Activated CD4-positive, alpha-beta memory T cell treated with anti-CD3 and anti-CD28 coated beads for 36 hours (primary cell): Measurements from ENCODE around the gene CSKMT. TPM values are rescaled to one million over a fixed set of nuclear protein-coding genes. Genes with fewer than 3 reads are reported as not detected.
"Not testable (repeated sequence)": the region's sequence is repeated elsewhere in the genome, so short reads cannot be mapped to it uniquely, and the experiment has no call there.

Experiments
- CTCF ChIA-PET: fragments of 350-600 bp; sonication (Branson Sonifier 250); formaldehyde crosslinking; loops from one replicate; lab custom pipeline; 2021; ENCODE audit warnings: antibody characterized with exemption, inconsistent platforms; lab: Charles Lee
- POLR2A ChIA-PET: fragments of 350-600 bp; sonication (Branson Sonifier 250); formaldehyde crosslinking; loops from one replicate; lab custom pipeline; 2021; ENCODE audit warnings: antibody characterized with exemption; lab: Charles Lee
- DNase-seq: peaks from one replicate; pipeline ENCODE4 v3.0.0-alpha.2; 2020
- H3K27ac Mint-ChIP-seq: one replicate; pipeline ENCODE4 v1.8.0; 2021; ENCODE audit warnings: mixed read lengths
- H3K27me3 Mint-ChIP-seq: one replicate; pipeline ENCODE4 v1.8.0; 2021; ENCODE audit warnings: mixed read lengths
- H3K36me3 Mint-ChIP-seq: one replicate; pipeline ENCODE4 v1.8.0; 2021; ENCODE audit warnings: mixed read lengths
- H3K4me1 Mint-ChIP-seq: one replicate; pipeline ENCODE4 v1.8.0; 2021; ENCODE audit warnings: low read depth, mixed read lengths
- H3K4me3 Mint-ChIP-seq: one replicate; pipeline ENCODE4 v1.8.0; 2021; ENCODE audit warnings: mild to moderate bottlenecking, mixed read lengths
- H3K9me3 Mint-ChIP-seq: one replicate; pipeline ENCODE4 v1.8.0; 2021; ENCODE audit warnings: mixed read lengths
- intact Hi-C: fragments of 100-400 bp; cut with micrococcal nuclease; formaldehyde crosslinking; loops from one replicate; pipeline ENCODE4 v1.15.1; 2023
- total RNA-seq, 2 experiments: library from RNA; stranded (reverse); gene quantifications; one replicate each; pipeline ENCODE4 v1.2.3, GENCODE V29; 2021

CSKMT gene
- total RNA-seq, 2 experiments from 2014 or later: 27.7 to 33.9 TPM

- H3K27ac Mint-ChIP-seq, DNase-seq, H3K4me3 Mint-ChIP-seq, H3K9me3 Mint-ChIP-seq, H3K27me3 Mint-ChIP-seq, CTCF ChIA-PET: not testable (repeated sequence)
- Mint-ChIP-seq H3K4me1 (peaks cover 45% of the 10 kb centered on the region), H3K36me3 (peaks cover 34% of the 10 kb centered on the region)
- intact Hi-C loops: loop anchor here (10.0 kb wide), 1 partner anchor 251 kb away; no protein-coding TSS in a partner anchor
- POLR2A ChIA-PET: interaction anchor here (0.6 to 4.3 kb wide), 2 partner anchors 10 to 34 kb away, joined by 3 to 24 read pairs; partner anchors contain the start of genes C11orf98 and CSKMT
Measured at GRCh38 chr11:62675415-62675814, 10.3 kb downstream of the CSKMT start.

- POLR2A ChIA-PET: interaction anchor here (1.5 to 4.3 kb wide), 2 partner anchors 11 to 23 kb away, joined by 4 to 24 read pairs; partner anchors contain the start of genes C11orf98, CSKMT and INTS5
- peaks cover 26% of the 10 kb centered on the region for H3K36me3 Mint-ChIP-seq
Measured at GRCh38 chr11:62676698-62677097, 11.6 kb downstream of the CSKMT start.

GRCh38 chr11:62677156-62677555 is 12.0 kb downstream of the CSKMT start:
- H3K36me3 Mint-ChIP-seq: peaks cover 23% of the 10 kb centered on the region
- H3K4me1 Mint-ChIP-seq: peaks cover 49% of the 10 kb centered on the region
- no peaks in the 10 kb centered on the region for H3K9me3 Mint-ChIP-seq
- no peaks in the 10 kb centered on the region for H3K27me3 Mint-ChIP-seq
- ChIA-PET POLR2A (interaction anchor here (1.5 to 4.3 kb wide), 2 partner anchors 12 to 24 kb away, joined by 4 to 24 read pairs; partner anchors contain the start of genes C11orf98, CSKMT and INTS5), CTCF (interaction anchor here (0.6 to 1.5 kb wide), 3 partner anchors 17 to 310 kb away, joined by 3 to 4 read pairs (median 4); no protein-coding TSS in a partner anchor)
- intact Hi-C loops: loop anchor here (10.0 kb wide), 1 partner anchor 252 kb away; no protein-coding TSS in a partner anchor
- no peak overlapping the region for H3K27ac Mint-ChIP-seq
- no peak for DNase-seq
- H3K4me3 Mint-ChIP-seq: peak overlapping the region; percentile 86

More at GRCh38 chr11:62676698-62677097, 11.6 kb downstream of the CSKMT start:
- Mint-ChIP-seq H3K4me1 (peaks cover 50% of the 10 kb centered on the region), H3K27me3 (no peaks in the 10 kb centered on the region), H3K9me3 (no peaks in the 10 kb centered on the region), H3K27ac (no peak overlapping the region), H3K4me3 (no peak overlapping the region)
- intact Hi-C loops: loop anchor here (10.0 kb wide), 1 partner anchor 252 kb away; no protein-coding TSS in a partner anchor
- CTCF ChIA-PET: interaction anchor here (1.0 to 1.5 kb wide), 2 partner anchors 17 to 19 kb away, joined by 4 read pairs; no protein-coding TSS in a partner anchor
- DNase-seq: no peak

GRCh38 chr11:62677714-62678113 is 12.6 kb downstream of the CSKMT start:
- Mint-ChIP-seq H3K27me3 (no peaks in the 10 kb centered on the region), H3K4me3 (peak overlapping the region; percentile 86), H3K36me3 (peaks cover 20% of the 10 kb centered on the region), H3K27ac (peak overlapping the region; percentile 90), H3K4me1 (peaks cover 43% of the 10 kb centered on the region), H3K9me3 (no peaks in the 10 kb centered on the region)
- CTCF ChIA-PET: interaction anchor here (0.6 to 1.0 kb wide), 2 partner anchors 16 to 310 kb away, joined by 3 to 4 read pairs; no protein-coding TSS in a partner anchor
- no peak for DNase-seq
- POLR2A ChIA-PET: interaction anchor here (1.5 kb wide), 1 partner anchor 24 kb away, joined by 4 read pairs; the partner anchor contains the start of gene INTS5
- intact Hi-C loops: loop anchor here (10.0 kb wide), 1 partner anchor 253 kb away; no protein-coding TSS in a partner anchor

- intact Hi-C loops: loop anchor here (10.0 kb wide), 1 partner anchor 254 kb away; no protein-coding TSS in a partner anchor
- Mint-ChIP-seq H3K9me3 (no peaks in the 10 kb centered on the region), H3K36me3 (peaks cover 18% of the 10 kb centered on the region), H3K27ac (peak overlapping the region; percentile 90), H3K27me3 (no peaks in the 10 kb centered on the region), H3K4me1 (peaks cover 36% of the 10 kb centered on the region), H3K4me3 (peak overlapping the region; percentile 86)
- ChIA-PET CTCF (interaction anchor here (1.0 to 2.9 kb wide), 3 partner anchors 16 to 254 kb away, joined by 3 to 14 read pairs (median 5); partner anchors contain the start of gene TUT1), POLR2A (interaction anchor here (0.6 to 1.4 kb wide), 2 partner anchors 13 to 182 kb away, joined by 3 to 14 read pairs; partner anchors contain the start of genes C11orf98 and CSKMT)
- no peak for DNase-seq
Measured at GRCh38 chr11:62678433-62678769, 13.3 kb downstream of the CSKMT start.

- H3K4me1 Mint-ChIP-seq: peaks cover 35% of the 10 kb centered on the region
- POLR2A ChIA-PET: interaction anchor here (0.6 to 1.4 kb wide), 2 partner anchors 14 to 181 kb away, joined by 3 to 14 read pairs; partner anchors contain the start of genes C11orf98 and CSKMT
- intact Hi-C loops: loop anchor here (1.0 to 10.0 kb wide), 2 partner anchors 8 to 254 kb away; partner anchors contain the start of gene UQCC3
Measured at GRCh38 chr11:62678770-62679696, 13.9 kb downstream of the CSKMT start, which contains the start of gene UBXN1. Gene UBXN1 (minus strand): TSS chr11:62679073. CDS start chr11:62678923, 150 bp downstream.

GRCh38 chr11:62680825-62681240 is 15.7 kb downstream of the CSKMT start:
- POLR2A ChIA-PET: interaction anchor here (0.6 to 2.2 kb wide), 8 partner anchors 9 to 196 kb away, joined by 3 to 11 read pairs (median 4); partner anchors contain the start of genes HNRNPUL2, INTS5, LBHD1 and TTC9C
- peak; percentile 57 for DNase-seq
- Mint-ChIP-seq H3K36me3 (peaks cover 14% of the 10 kb centered on the region), H3K27ac (peak overlapping the region; percentile 60), H3K4me3 (no peak overlapping the region), H3K27me3 (no peaks in the 10 kb centered on the region), H3K9me3 (no peaks in the 10 kb centered on the region), H3K4me1 (peaks cover 31% of the 10 kb centered on the region)
- intact Hi-C loops: loop anchor here (1.0 kb wide), 1 partner anchor 88 kb away; no protein-coding TSS in a partner anchor
- CTCF ChIA-PET: interaction anchor here (0.7 to 3.4 kb wide), 16 partner anchors 9 to 710 kb away, joined by 3 to 32 read pairs (median 4); partner anchors contain the start of genes C11orf98, CSKMT, LRRN4CL and POLR2G

More at GRCh38 chr11:62678770-62679696, 13.9 kb downstream of the CSKMT start, which contains the start of gene UBXN1:
- no peaks in the 10 kb centered on the region for H3K27me3 Mint-ChIP-seq
- peak within 1 kb of the TSS; percentile 86 for H3K4me3 Mint-ChIP-seq
- no peaks in the 10 kb centered on the region for H3K9me3 Mint-ChIP-seq
- peak; percentile 94 for DNase-seq
- H3K36me3 Mint-ChIP-seq: peaks cover 18% of the 10 kb centered on the region
- H3K27ac Mint-ChIP-seq: peak within 1 kb of the TSS; percentile 90
- CTCF ChIA-PET: interaction anchor here (1.0 to 3.4 kb wide), 6 partner anchors 14 to 255 kb away, joined by 3 to 32 read pairs (median 14); partner anchors contain the start of genes C11orf98, CSKMT, TMEM179B and TUT1

- POLR2A ChIA-PET: no interaction called here
- Mint-ChIP-seq H3K27ac (no peak overlapping the region), H3K9me3 (no peaks in the 10 kb centered on the region), H3K4me3 (no peak overlapping the region), H3K36me3 (peaks cover 4% of the 10 kb centered on the region), H3K4me1 (peaks cover 19% of the 10 kb centered on the region), H3K27me3 (peaks cover 3% of the 10 kb centered on the region)
- CTCF ChIA-PET: interaction anchor here (3.2 kb wide), 1 partner anchor 12 kb away, joined by 32 read pairs; no protein-coding TSS in a partner anchor
- DNase-seq: no peak
- intact Hi-C loops: no loop called here
Measured at GRCh38 chr11:62682518-62682917, 17.4 kb downstream of the CSKMT start.

- Mint-ChIP-seq H3K36me3 (peaks cover 15% of the 10 kb centered on the region), H3K4me3 (no peak overlapping the region), H3K9me3 (no peaks in the 10 kb centered on the region), H3K27me3 (peaks cover 8% of the 10 kb centered on the region), H3K27ac (no peak overlapping the region), H3K4me1 (no peaks in the 10 kb centered on the region)
- DNase-seq: no peak
- intact Hi-C loops: no loop called here
- CTCF ChIA-PET: no interaction called here
- POLR2A ChIA-PET: no interaction called here
Measured at GRCh38 chr11:62687508-62688396, 22.6 kb downstream of the CSKMT start.

- POLR2A ChIA-PET: no interaction called here
- CTCF ChIA-PET: no interaction called here
- Mint-ChIP-seq H3K4me1 (no peaks in the 10 kb centered on the region), H3K4me3 (no peak overlapping the region), H3K27me3 (peaks cover 8% of the 10 kb centered on the region), H3K9me3 (no peaks in the 10 kb centered on the region), H3K36me3 (peaks cover 18% of the 10 kb centered on the region), H3K27ac (no peak overlapping the region)
- intact Hi-C loops: no loop called here
- DNase-seq: no peak
Measured at GRCh38 chr11:62688491-62688890, 23.4 kb downstream of the CSKMT start.
